Endothelial cell of umbilical vein (primary cell): ENCODE data around the gene KCNMA1. TPM values are rescaled to one million over a fixed set of nuclear protein-coding genes. Genes with fewer than 3 reads are reported as not detected.

ENCODE experiments used
- BruUV-seq: library from RNA; stranded (reverse); fragments of 400-500 nt; replicated peaks from 2 replicates; lab custom pipeline; 2021; lab: Mats Ljungman, UMichigan
- CTCF ChIA-PET: fragments of 300-600, 350-600 bp; sonication (Branson Sonifier 250); formaldehyde crosslinking; loops from one replicate; lab custom pipeline; 2021; ENCODE audit warnings: antibody characterized with exemption, inconsistent platforms; lab: Charles Lee
- POLR2A ChIA-PET: fragments of 300-600, 350-600 bp; sonication (Branson Sonifier 250); formaldehyde crosslinking; loops from one replicate; lab custom pipeline; 2021; ENCODE audit warnings: antibody characterized with exemption, inconsistent platforms; lab: Charles Lee
- DNase-seq: peaks from one replicate; pipeline ENCODE4 v3.0.0-alpha.2; 2011; ENCODE audit warnings: low read depth, low spot score
- FAIRE-seq: peaks from 2 replicates; lab custom pipeline; 2011; peaks lifted over from hg19 to GRCh38; lab: Jason Lieb, UNC
- H2AFZ ChIP-seq: 2 replicates; pipeline ENCODE4 v1.6.0; 2012; ENCODE audit warnings: low read depth, low read length, control low read depth, inconsistent platforms
- H3K27ac ChIP-seq: 2 replicates; pipeline ENCODE4 v1.5.1; 2011; ENCODE audit warnings: low read depth, mild to moderate bottlenecking, control low read depth, low read length, moderate library complexity; ENCODE audit not compliant: insufficient read depth
- H3K27me3 ChIP-seq, 2 experiments: 2 replicates each; pipeline versions ENCODE4 v1.6.0 to v1.6.1; 2011; ENCODE audit warnings: low read length in 2 of 2, mixed read lengths in 1 of 2; ENCODE audit not compliant: control insufficient read depth in 2 of 2, insufficient read depth in 2 of 2
- H3K36me3 ChIP-seq, 2 experiments: 2 replicates in 1 of 2; 3 replicates in 1 of 2; pipeline ENCODE4 v1.5.1; 2011; ENCODE audit warnings: low read length in 2 of 2, mild to moderate bottlenecking in 1 of 2, moderate library complexity in 1 of 2; ENCODE audit not compliant: control insufficient read depth in 2 of 2, insufficient read depth in 2 of 2; ENCODE audit errors: extremely low read depth in 1 of 2
- H3K4me1 ChIP-seq: 3 replicates; pipeline ENCODE4 v1.5.1; 2011; ENCODE audit warnings: mild to moderate bottlenecking, low read length; ENCODE audit not compliant: control insufficient read depth, insufficient read depth; ENCODE audit errors: extremely low read depth
- H3K4me2 ChIP-seq: 2 replicates; pipeline ENCODE4 v1.6.1; 2011; ENCODE audit warnings: low read length, control low read depth, mixed read lengths; ENCODE audit not compliant: insufficient read depth
- H3K4me3 ChIP-seq, 3 experiments: fragments of 200-600 bp in 1 of 3; sonication (generic), shearing (Covaris generic) in 1 of 3; replicated peaks in 1 of 3; 2 replicates each; pipeline ENCODE4 v1.5.1; 2011 to 2016; ENCODE audit warnings: control low read depth in 3 of 3, low read length in 3 of 3, mild to moderate bottlenecking in 2 of 3, inconsistent platforms in 1 of 3, low read depth in 1 of 3, moderate library complexity in 1 of 3; ENCODE audit not compliant: insufficient read depth in 1 of 3
- H3K79me2 ChIP-seq: 2 replicates; pipeline ENCODE4 v1.6.0; 2012; ENCODE audit warnings: low read length, inconsistent platforms; ENCODE audit not compliant: control insufficient read depth, insufficient read depth
- H3K9ac ChIP-seq: replicated peaks from 2 replicates; pipeline ENCODE3; 2011; ENCODE audit warnings: low read length, control low read depth; ENCODE audit not compliant: insufficient read depth; ENCODE audit errors: extremely low read depth
- H3K9me1 ChIP-seq: replicated peaks from 3 replicates; pipeline ENCODE4 v1.6.0; 2011; ENCODE audit warnings: mild to moderate bottlenecking, low read length; ENCODE audit not compliant: control insufficient read depth, insufficient read depth; ENCODE audit errors: extremely low read depth
- H3K9me3 ChIP-seq: replicated peaks from 2 replicates; pipeline ENCODE4 v1.5.1; 2012; ENCODE audit warnings: low read length, inconsistent platforms; ENCODE audit not compliant: control insufficient read depth, insufficient read depth
- H4K20me1 ChIP-seq: replicated peaks from 2 replicates; pipeline ENCODE3; 2011; ENCODE audit warnings: mild to moderate bottlenecking, low read length; ENCODE audit not compliant: control insufficient read depth, insufficient read depth; ENCODE audit errors: extremely low read depth
- CTCF ChIP-seq, 2 donors: IDR thresholded peaks; 1 replicate in 1 of 2; 2 replicates in 1 of 2; pipeline ENCODE4 v1.5.1; 2011; ENCODE audit warnings: low read length in 2 of 2, mild to moderate bottlenecking in 2 of 2, moderate library complexity in 2 of 2, control low read depth in 1 of 2, inconsistent platforms in 1 of 2, low read depth in 1 of 2; ENCODE audit not compliant: insufficient read depth in 1 of 2; ENCODE audit errors: extremely low read depth in 1 of 2
- EZH2 ChIP-seq: IDR thresholded peaks from 2 replicates; pipeline ENCODE4 v1.6.1; 2012; ENCODE audit warnings: borderline replicate concordance, low read depth, mild to moderate bottlenecking, moderate library complexity, low read length, inconsistent platforms; ENCODE audit not compliant: severe bottlenecking
- FOS ChIP-seq: IDR thresholded peaks from 2 replicates; pipeline ENCODE4 v1.6.1; 2011; ENCODE audit warnings: mild to moderate bottlenecking, low read length, moderate library complexity, borderline replicate concordance; ENCODE audit not compliant: insufficient read depth
- GATA2 ChIP-seq: IDR thresholded peaks from 2 replicates; pipeline ENCODE4 v1.7.0; 2011; ENCODE audit warnings: low read depth, mild to moderate bottlenecking, moderate library complexity, mixed read lengths, low read length; ENCODE audit not compliant: insufficient read length, insufficient read depth
- JUN ChIP-seq: IDR thresholded peaks from 2 replicates; pipeline ENCODE4 v1.6.1; 2011; ENCODE audit warnings: borderline replicate concordance, low read depth; ENCODE audit not compliant: insufficient read length, insufficient read depth
- MAX ChIP-seq: IDR thresholded peaks from 2 replicates; pipeline ENCODE4 v1.6.1; 2011; ENCODE audit not compliant: insufficient read depth, insufficient read length
- MYC ChIP-seq: IDR thresholded peaks from one replicate; pipeline ENCODE4 v1.6.1; 2011; ENCODE audit warnings: mild to moderate bottlenecking, low read depth, low read length
- POLR2A ChIP-seq: IDR thresholded peaks from 2 replicates; pipeline ENCODE4 v1.6.1; 2012; ENCODE audit warnings: low read depth, mild to moderate bottlenecking, control low read depth, low read length
- POLR2AphosphoS5 ChIP-seq: IDR thresholded peaks from 2 replicates; pipeline ENCODE4 v1.6.1; 2012; ENCODE audit warnings: low read depth, mild to moderate bottlenecking, control low read depth, low read length, moderate library complexity; ENCODE audit not compliant: insufficient read depth
- dilution Hi-C: fragments of 300-500 bp; cut with MboI; formaldehyde crosslinking; loops from one replicate; pipeline ENCODE4 v1.15.0; 2019; ENCODE audit warnings: low sequenced_read_pairs; ENCODE audit not compliant: extremely low pct_ligation_motif_present
- intact Hi-C: fragments of 100-400 bp; cut with micrococcal nuclease; formaldehyde crosslinking; loops from one replicate; pipeline ENCODE4 v1.10.0; 2022
- polyA plus RNA-seq, 4 experiments: library from polyadenylated mRNA; depleted of rRNA in 3 of 4; stranded (reverse) in 3 of 4; unstranded in 1 of 4; fragments of >200 nt; gene quantifications; 2 replicates each; pipeline versions ENCODE4 v1.2.1 to v1.2.3, GENCODE V29; 2011 to 2012; ENCODE audit warnings: missing spikeins in 1 of 4
- total RNA-seq: library from RNA; stranded (reverse); gene quantifications from 2 replicates; pipeline ENCODE4 v1.2.3, GENCODE V29; 2021

Gene KCNMA1
- total and polyA plus RNA-seq, 2 donors (not counting 3 experiments of a cell fraction or from before 2014, with no cell fraction given), result 0.10 to 0.82 TPM

GRCh38 chr10:77442699-77443189, 194.9 kb downstream of the KCNMA1 start:
- FAIRE-seq, result no peak
- CTCF ChIA-PET, result interaction anchor here (1.1 kb wide), 1 partner anchor 191 kb away, joined by 3 read pairs; no protein-coding TSS in a partner anchor
- Histone ChIP-seq H3K9me3 (no peaks in the 10 kb centered on the region), H3K9me1 (no peaks in the 10 kb centered on the region), H3K4me2 (no peak overlapping the region), H2AFZ (no peak overlapping the region), H3K27ac (no peak overlapping the region), H3K4me1 (no peaks in the 10 kb centered on the region), H3K9ac (no peak overlapping the region), H4K20me1 (no peaks in the 10 kb centered on the region), H3K79me2 (no peaks in the 10 kb centered on the region), H3K4me3 (no peak overlapping the region), H3K36me3 (no peaks in the 10 kb centered on the region), H3K27me3 (no peaks in the 10 kb centered on the region)
- dilution Hi-C loops, result no loop called here
- POLR2A ChIA-PET, result no interaction called here
- no TSS peak for BruUV-seq
- intact Hi-C loops, result no loop called here
- TF ChIP-seq FOS (no peak), POLR2A (no peak), POLR2AphosphoS5 (no peak), MYC (no peak), MAX (no peak), EZH2 (no peak), CTCF (IDR thresholded peaks at IDR 0.05; ENCODE audit: extremely low read depth in 1 of 2, insufficient read depth in 1 of 2, low read depth in 1 of 2, low read length in 2 of 2) (no peak), GATA2 (no peak), JUN (no peak)
- DNase-seq, result no peak
